ENCODE results near the gene RNF141. TPM values are rescaled to one million over a fixed set of nuclear protein-coding genes. Genes with fewer than 3 reads are reported as not detected.

RNF141 gene
- total and polyA plus RNA-seq, 9 donors: 8.1 to 30.0 (median 16.6) TPM

DNA sequence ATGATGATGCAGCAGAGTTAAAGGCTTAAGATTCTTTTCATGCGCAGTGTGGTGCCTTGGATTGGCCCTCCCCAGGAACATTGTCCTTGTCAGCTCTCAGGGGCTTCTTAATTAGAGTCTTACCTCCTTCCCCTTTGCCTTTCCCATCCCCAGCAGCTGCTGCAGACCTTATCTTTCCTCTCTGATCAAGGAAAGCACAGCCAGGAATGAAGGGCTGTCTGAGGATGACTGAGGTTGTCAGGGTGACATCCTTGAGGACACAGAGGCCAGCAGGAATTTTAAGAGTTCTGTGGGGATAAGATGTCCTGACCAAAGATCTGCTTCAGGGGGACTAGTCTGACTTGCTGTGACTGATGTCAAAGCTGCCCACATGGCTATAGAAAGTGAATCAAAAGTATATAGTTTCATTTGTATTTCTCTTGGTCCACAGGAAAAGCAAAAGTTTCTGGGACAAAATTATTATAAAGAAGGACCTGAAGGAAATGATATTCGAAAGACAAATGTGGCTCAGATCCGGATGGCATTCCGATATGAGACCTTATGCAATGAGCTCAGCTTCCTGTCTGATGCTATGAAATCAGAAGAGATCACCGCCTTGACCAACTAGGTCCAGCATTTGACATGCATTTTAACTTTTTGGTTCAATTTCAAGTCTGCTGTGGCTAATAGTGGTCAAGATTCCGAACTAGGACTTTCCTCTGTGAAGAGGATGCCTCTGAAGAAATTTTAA, 35.5 kb downstream of the RNF141 start:
- no peak for DNase-seq
- TF ChIP-seq, protein P1, sequence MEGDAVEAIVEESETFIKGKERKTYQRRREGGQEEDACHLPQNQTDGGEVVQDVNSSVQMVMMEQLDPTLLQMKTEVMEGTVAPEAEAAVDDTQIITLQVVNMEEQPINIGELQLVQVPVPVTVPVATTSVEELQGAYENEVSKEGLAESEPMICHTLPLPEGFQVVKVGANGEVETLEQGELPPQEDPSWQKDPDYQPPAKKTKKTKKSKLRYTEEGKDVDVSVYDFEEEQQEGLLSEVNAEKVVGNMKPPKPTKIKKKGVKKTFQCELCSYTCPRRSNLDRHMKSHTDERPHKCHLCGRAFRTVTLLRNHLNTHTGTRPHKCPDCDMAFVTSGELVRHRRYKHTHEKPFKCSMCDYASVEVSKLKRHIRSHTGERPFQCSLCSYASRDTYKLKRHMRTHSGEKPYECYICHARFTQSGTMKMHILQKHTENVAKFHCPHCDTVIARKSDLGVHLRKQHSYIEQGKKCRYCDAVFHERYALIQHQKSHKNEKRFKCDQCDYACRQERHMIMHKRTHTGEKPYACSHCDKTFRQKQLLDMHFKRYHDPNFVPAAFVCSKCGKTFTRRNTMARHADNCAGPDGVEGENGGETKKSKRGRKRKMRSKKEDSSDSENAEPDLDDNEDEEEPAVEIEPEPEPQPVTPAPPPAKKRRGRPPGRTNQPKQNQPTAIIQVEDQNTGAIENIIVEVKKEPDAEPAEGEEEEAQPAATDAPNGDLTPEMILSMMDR (IDR thresholded peaks at IDR 0.05): no peak
- no peak for TF ChIP-seq EP300 (IDR thresholded peaks at IDR 0.05)
- no peak for TF ChIP-seq POLR2A (IDR thresholded peaks at IDR 0.05)
- Histone ChIP-seq H3K36me3 (no peaks in the 10 kb centered on the region), H3K4me1 (ENCODE audit: insufficient read depth) (no peaks in the 10 kb centered on the region), H3K27ac (no peak overlapping the region), H3K27me3 (no peaks in the 10 kb centered on the region), H3K4me3 (no peak overlapping the region), H3K9me3 (no peaks in the 10 kb centered on the region)
- 92 to 94% (median 93%) methylated on average over 6 of the region's 6 CpGs for WGBS, 3 donors
- intact Hi-C loops (cut with DNase I): no loop called here

DNA sequence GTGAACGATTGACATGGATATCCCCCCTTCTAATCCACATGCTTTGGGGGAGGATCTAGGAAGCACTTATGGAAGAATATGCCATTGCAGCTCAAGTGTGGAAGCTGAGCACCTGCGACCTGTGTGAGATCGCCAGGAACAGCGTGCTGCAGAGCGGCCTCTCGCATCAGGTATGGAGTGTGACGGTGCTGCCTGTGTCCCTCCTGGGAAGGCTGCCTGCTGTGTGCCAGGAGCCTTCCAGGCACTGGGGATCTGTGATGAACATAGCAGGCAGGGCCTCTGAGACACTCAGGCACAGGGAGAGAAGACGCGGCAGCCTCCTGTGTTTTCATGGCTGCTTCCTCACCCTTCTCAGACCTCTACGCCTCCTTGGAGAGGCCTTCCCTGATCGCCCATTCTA, 36.5 kb downstream of the RNF141 start:
- H3K27ac ChIP-seq: no peak overlapping the region
- DNase-seq: no peak
- no peaks in the 10 kb centered on the region for H3K9me3 ChIP-seq
- no peaks in the 10 kb centered on the region for H3K4me1 ChIP-seq (ENCODE audit: insufficient read depth)
- TF ChIP-seq, protein P1 (IDR thresholded peaks at IDR 0.05): no peak
- TF ChIP-seq POLR2A (IDR thresholded peaks at IDR 0.05) (no peak), EP300 (IDR thresholded peaks at IDR 0.05) (no peak)
- no peaks in the 10 kb centered on the region for H3K27me3 ChIP-seq
- no peaks in the 10 kb centered on the region for H3K36me3 ChIP-seq
- no peak overlapping the region for H3K4me3 ChIP-seq
- WGBS, 3 donors: 94 to 97% (median 94%) methylated on average over 11 of the region's 11 CpGs
- intact Hi-C loops (cut with DNase I): no loop called here

DNA sequence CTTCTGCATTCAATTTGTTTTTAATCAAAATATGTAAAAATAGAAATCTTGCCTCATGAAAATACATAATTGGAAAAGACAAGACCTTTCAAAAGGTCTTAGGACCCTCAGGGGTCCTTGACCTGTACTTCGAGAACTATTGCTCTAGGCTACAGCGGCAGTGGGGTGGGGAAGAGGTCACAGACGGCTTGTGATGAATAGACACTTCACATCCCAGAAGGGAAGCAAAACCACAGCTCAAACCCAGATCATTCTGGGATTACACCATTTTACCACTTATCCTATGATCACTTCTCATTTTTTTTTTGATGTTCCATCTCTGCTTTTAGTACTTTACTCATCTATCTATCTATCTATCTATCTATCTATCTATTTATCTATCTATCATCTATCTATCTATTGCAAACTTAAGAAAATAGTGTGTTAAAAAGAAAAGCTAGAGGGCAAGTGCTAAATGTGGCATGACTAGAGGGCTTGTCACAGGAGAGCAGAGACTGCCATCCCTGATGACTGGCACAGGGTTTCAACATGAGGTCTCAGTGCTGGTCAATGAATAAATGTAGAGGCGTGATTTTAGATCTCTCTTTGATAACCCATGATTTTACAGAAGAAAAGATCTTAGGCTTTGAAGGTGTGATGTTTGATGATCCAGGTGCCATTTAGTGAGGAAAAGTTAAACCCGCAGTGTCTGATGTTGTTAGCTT, 37.1 kb downstream of the RNF141 start:
- no peak overlapping the region for H3K27ac ChIP-seq
- no peaks in the 10 kb centered on the region for H3K4me1 ChIP-seq (ENCODE audit: insufficient read depth)
- no peaks in the 10 kb centered on the region for H3K27me3 ChIP-seq
- intact Hi-C loops (cut with DNase I): no loop called here
- TF ChIP-seq EP300 (IDR thresholded peaks at IDR 0.05) (no peak), POLR2A (IDR thresholded peaks at IDR 0.05) (no peak)
- TF ChIP-seq, protein P1 (IDR thresholded peaks at IDR 0.05): no peak
- no peaks in the 10 kb centered on the region for H3K36me3 ChIP-seq
- WGBS, 3 donors: 90 to 95% (median 91%) methylated on average over 5 of the region's 5 CpGs
- H3K9me3 ChIP-seq: no peaks in the 10 kb centered on the region
- no peak overlapping the region for H3K4me3 ChIP-seq
- no peak for DNase-seq

DNA sequence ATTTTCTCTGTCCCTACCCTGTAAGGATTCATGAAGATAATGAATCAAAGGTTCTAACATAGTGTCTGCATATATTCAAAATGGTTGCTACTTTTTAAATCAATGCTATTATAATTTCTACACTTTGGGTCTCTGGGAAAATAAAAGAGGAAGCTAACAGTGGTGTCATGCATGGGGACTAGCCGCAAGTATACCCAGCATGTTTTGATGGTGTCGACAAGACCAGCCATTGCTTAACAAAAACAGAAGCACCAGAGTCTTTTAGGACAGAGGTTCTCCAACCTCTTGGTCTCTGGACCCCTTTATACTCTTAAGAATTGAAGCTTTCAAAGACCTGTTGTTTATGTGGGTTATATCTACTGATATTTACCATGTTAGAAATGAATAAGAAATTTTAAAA, 37.8 kb downstream of the RNF141 start:
- Histone ChIP-seq H3K27ac (no peak overlapping the region), H3K36me3 (no peaks in the 10 kb centered on the region), H3K27me3 (no peaks in the 10 kb centered on the region), H3K4me3 (no peak overlapping the region), H3K4me1 (ENCODE audit: insufficient read depth) (no peaks in the 10 kb centered on the region), H3K9me3 (no peaks in the 10 kb centered on the region)
- no peak for DNase-seq
- intact Hi-C loops (cut with DNase I): no loop called here
- no peak for TF ChIP-seq POLR2A (IDR thresholded peaks at IDR 0.05)
- no peak for TF ChIP-seq EP300 (IDR thresholded peaks at IDR 0.05)
- TF ChIP-seq, protein P1 (IDR thresholded peaks at IDR 0.05): no peak
- WGBS, 3 donors: 91 to 96% (median 95%) methylated on average over 2 of the region's 2 CpGs

All from ovary (tissue), 9 donors.